Erythroblast (primary cell): ENCODE data around the gene GLRX5.

Source experiments
- GATA1 ChIP-seq: IDR thresholded peaks from 2 replicates; pipeline ENCODE4 v1.6.1; 2011; ENCODE audit warnings: low read depth, mild to moderate bottlenecking, control low read depth, low read length, moderate library complexity
- POLR2A ChIP-seq: IDR thresholded peaks from 2 replicates; pipeline ENCODE4 v1.6.1; 2011; ENCODE audit warnings: mild to moderate bottlenecking, low read length

GRCh38 chr14:95557832-95558231 is 23.0 kb downstream of the GLRX5 start:
- no peak for TF ChIP-seq POLR2A
- TF ChIP-seq GATA1: no peak
